Endothelial cell of umbilical vein (primary cell): Measurements from ENCODE around the gene WNT10A.

Experiments used
- EZH2 ChIP-seq: IDR thresholded peaks from 2 replicates; pipeline ENCODE4 v1.6.1; 2012; ENCODE audit warnings: borderline replicate concordance, low read depth, mild to moderate bottlenecking, moderate library complexity, low read length, inconsistent platforms; ENCODE audit not compliant: severe bottlenecking
- GATA2 ChIP-seq: IDR thresholded peaks from 2 replicates; pipeline ENCODE4 v1.7.0; 2011; ENCODE audit warnings: low read depth, mild to moderate bottlenecking, moderate library complexity, mixed read lengths, low read length; ENCODE audit not compliant: insufficient read length, insufficient read depth
- POLR2A ChIP-seq: IDR thresholded peaks from 2 replicates; pipeline ENCODE4 v1.6.1; 2012; ENCODE audit warnings: low read depth, mild to moderate bottlenecking, control low read depth, low read length
- POLR2AphosphoS5 ChIP-seq: IDR thresholded peaks from 2 replicates; pipeline ENCODE4 v1.6.1; 2012; ENCODE audit warnings: low read depth, mild to moderate bottlenecking, control low read depth, low read length, moderate library complexity; ENCODE audit not compliant: insufficient read depth
- TF ChIP-seq, protein P1 (sequence below), 2 donors: IDR thresholded peaks; 1 replicate in 1 of 2; 2 replicates in 1 of 2; pipeline ENCODE4 v1.5.1; 2011; ENCODE audit warnings: low read length in 2 of 2, mild to moderate bottlenecking in 2 of 2, moderate library complexity in 2 of 2, control low read depth in 1 of 2, inconsistent platforms in 1 of 2, low read depth in 1 of 2; ENCODE audit not compliant: insufficient read depth in 1 of 2; ENCODE audit errors: extremely low read depth in 1 of 2

DNA sequence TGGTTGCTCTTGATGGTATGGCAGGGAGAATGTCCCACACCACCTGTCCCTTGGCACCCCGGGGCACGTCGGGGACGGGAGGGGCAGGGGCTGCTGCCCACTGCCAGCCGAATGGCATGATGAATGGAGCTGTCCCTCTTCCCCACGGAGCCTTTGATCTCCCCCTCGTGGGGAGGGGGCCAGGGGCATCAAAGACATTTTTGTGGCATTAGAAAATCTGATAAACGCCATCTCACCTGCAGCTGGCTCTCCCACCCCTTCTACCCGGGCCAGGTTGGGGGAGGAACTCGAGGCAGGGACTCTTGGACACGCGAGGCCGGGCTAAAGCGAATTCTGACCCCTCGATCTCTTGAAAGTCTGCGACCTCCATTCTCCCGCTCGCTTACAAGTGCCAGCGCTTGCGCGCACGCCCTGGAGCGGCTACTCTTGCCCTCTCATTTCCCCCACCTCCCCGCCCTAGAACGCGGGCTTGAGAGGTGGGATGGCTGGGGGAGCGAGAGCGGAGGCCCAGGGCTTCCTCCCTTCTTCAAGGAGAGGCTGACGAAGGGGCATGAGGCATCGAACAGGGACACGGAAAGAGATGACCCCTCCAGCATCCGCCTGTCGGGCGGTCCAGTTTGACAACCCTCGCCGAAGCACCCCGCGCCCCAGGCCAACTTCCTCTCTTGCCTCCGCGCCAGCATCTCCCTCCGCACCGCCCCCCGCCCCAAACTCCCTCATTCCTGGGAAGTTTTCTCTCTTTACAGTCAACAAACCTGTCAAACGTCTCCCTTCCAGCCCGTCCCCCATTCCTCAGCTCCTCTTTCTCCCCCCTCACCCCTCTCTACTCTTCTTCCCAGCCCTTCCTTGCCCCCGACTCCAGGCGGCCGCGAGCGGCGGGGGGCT lies 21.7 kb upstream of the WNT10A start:
- TF ChIP-seq, protein P1, sequence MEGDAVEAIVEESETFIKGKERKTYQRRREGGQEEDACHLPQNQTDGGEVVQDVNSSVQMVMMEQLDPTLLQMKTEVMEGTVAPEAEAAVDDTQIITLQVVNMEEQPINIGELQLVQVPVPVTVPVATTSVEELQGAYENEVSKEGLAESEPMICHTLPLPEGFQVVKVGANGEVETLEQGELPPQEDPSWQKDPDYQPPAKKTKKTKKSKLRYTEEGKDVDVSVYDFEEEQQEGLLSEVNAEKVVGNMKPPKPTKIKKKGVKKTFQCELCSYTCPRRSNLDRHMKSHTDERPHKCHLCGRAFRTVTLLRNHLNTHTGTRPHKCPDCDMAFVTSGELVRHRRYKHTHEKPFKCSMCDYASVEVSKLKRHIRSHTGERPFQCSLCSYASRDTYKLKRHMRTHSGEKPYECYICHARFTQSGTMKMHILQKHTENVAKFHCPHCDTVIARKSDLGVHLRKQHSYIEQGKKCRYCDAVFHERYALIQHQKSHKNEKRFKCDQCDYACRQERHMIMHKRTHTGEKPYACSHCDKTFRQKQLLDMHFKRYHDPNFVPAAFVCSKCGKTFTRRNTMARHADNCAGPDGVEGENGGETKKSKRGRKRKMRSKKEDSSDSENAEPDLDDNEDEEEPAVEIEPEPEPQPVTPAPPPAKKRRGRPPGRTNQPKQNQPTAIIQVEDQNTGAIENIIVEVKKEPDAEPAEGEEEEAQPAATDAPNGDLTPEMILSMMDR (IDR thresholded peaks at IDR 0.05; ENCODE audit: extremely low read depth in 1 of 2, insufficient read depth in 1 of 2, low read depth in 1 of 2, low read length in 2 of 2) = no peak
- peak; percentile 86 for TF ChIP-seq EZH2
- TF ChIP-seq GATA2 = no peak
- no peak for TF ChIP-seq POLR2AphosphoS5
- no peak for TF ChIP-seq POLR2A
